CD14-positive monocyte (primary cell): ENCODE data around the gene SLC35G2. TPM values are rescaled to one million over a fixed set of nuclear protein-coding genes. Genes with fewer than 3 reads are reported as not detected.
A peak's percentile ranks its signal among the peaks of the same experiment; 100 is the strongest.

Experiments used
- DNase-seq, 3 donors: peaks; one replicate each; pipeline ENCODE4 v3.0.0-alpha.2; 2011 to 2022
- H2AFZ ChIP-seq: 2 replicates; pipeline ENCODE4 v1.6.0; 2012; ENCODE audit warnings: mild to moderate bottlenecking, low read depth, low read length, inconsistent platforms; ENCODE audit not compliant: insufficient read depth, poor library complexity, severe bottlenecking
- H3K27ac ChIP-seq, 2 donors: 1 replicate in 1 of 2; 2 replicates in 1 of 2; pipeline ENCODE4 v1.5.1; 2012 to 2013; ENCODE audit warnings: low read length in 2 of 2, control low read depth in 1 of 2, inconsistent platforms in 1 of 2, low read depth in 1 of 2, mild to moderate bottlenecking in 1 of 2
- H3K27me3 ChIP-seq, 2 donors: one replicate each; pipeline versions ENCODE4 v1.6.0 to v1.6.1; 2011 to 2013; ENCODE audit warnings: low read length in 2 of 2; ENCODE audit not compliant: control insufficient read depth in 2 of 2, insufficient read depth in 2 of 2
- H3K36me3 ChIP-seq, 2 donors: replicated peaks in 1 of 2; 1 replicate in 1 of 2; 2 replicates in 1 of 2; pipeline versions ENCODE4 v1.5.1 to v1.6.1; 2012 to 2013; ENCODE audit warnings: low read length in 2 of 2, control low read depth in 1 of 2, inconsistent platforms in 1 of 2, mild to moderate bottlenecking in 1 of 2; ENCODE audit not compliant: insufficient read depth in 2 of 2, control insufficient read depth in 1 of 2
- H3K4me1 ChIP-seq, 2 donors: 1 replicate in 1 of 2; 2 replicates in 1 of 2; pipeline versions ENCODE4 v1.5.1 to v1.6.1; 2012 to 2013; ENCODE audit warnings: low read length in 2 of 2, control low read depth in 1 of 2, inconsistent platforms in 1 of 2, mild to moderate bottlenecking in 1 of 2, moderate library complexity in 1 of 2; ENCODE audit not compliant: insufficient read depth in 2 of 2, control insufficient read depth in 1 of 2
- H3K4me2 ChIP-seq: replicated peaks from 2 replicates; pipeline ENCODE3; 2012; ENCODE audit warnings: low read length, moderate library complexity, mild to moderate bottlenecking; ENCODE audit not compliant: poor library complexity, severe bottlenecking; ENCODE audit errors: extremely low read depth
- H3K4me3 ChIP-seq, 3 experiments: fragments of 200-600 bp in 1 of 3; sonication (generic) in 1 of 3; replicated peaks in 1 of 3; 1 replicate in 2 of 3; 2 replicates in 1 of 3; pipeline ENCODE4 v1.5.1; 2011 to 2013; ENCODE audit warnings: low read length in 3 of 3, mild to moderate bottlenecking in 3 of 3, control low read depth in 2 of 3, low read depth in 2 of 3, inconsistent platforms in 1 of 3, moderate library complexity in 1 of 3
- H3K79me2 ChIP-seq: 2 replicates; pipeline ENCODE4 v1.6.0; 2012; ENCODE audit warnings: mild to moderate bottlenecking, control low read depth, inconsistent platforms, low read length, moderate library complexity; ENCODE audit not compliant: insufficient read depth
- H3K9ac ChIP-seq: 2 replicates; pipeline ENCODE4 v1.6.0; 2017; ENCODE audit warnings: low read length, mild to moderate bottlenecking; ENCODE audit not compliant: insufficient read depth, poor library complexity, severe bottlenecking
- H3K9me3 ChIP-seq, 2 donors: replicated peaks in 1 of 2; 1 replicate in 1 of 2; 2 replicates in 1 of 2; pipeline versions ENCODE4 v1.5.1 to v1.6.1; 2012 to 2013; ENCODE audit warnings: low read length in 2 of 2, control low read depth in 1 of 2; ENCODE audit not compliant: control insufficient read depth in 1 of 2, insufficient read depth in 1 of 2
- H4K20me1 ChIP-seq: 2 replicates; pipeline ENCODE4 v1.6.0; 2012; ENCODE audit warnings: mild to moderate bottlenecking, low read length, control low read depth, moderate library complexity; ENCODE audit not compliant: insufficient read depth
- H3K27ac Mint-ChIP-seq, 7 donors: one replicate each; pipeline ENCODE4 v1.8.0; 2020; ENCODE audit warnings: mild to moderate bottlenecking in 7 of 7, mixed read lengths in 7 of 7, moderate library complexity in 6 of 7, inconsistent platforms in 2 of 7
- H3K27me3 Mint-ChIP-seq, 3 donors: one replicate each; pipeline ENCODE4 v1.8.0; 2021 to 2022; ENCODE audit warnings: low read depth in 3 of 3, mild to moderate bottlenecking in 3 of 3, mixed read lengths in 3 of 3, moderate library complexity in 3 of 3, inconsistent platforms in 1 of 3
- H3K36me3 Mint-ChIP-seq, 2 donors: one replicate each; pipeline ENCODE4 v1.8.0; 2020; ENCODE audit warnings: mixed read lengths in 2 of 2, inconsistent platforms in 1 of 2, mild to moderate bottlenecking in 1 of 2
- H3K4me1 Mint-ChIP-seq: one replicate; pipeline ENCODE4 v1.8.0; 2020; ENCODE audit warnings: mild to moderate bottlenecking, mixed read lengths
- H3K4me3 Mint-ChIP-seq, 2 donors: one replicate each; pipeline ENCODE4 v1.8.0; 2020; ENCODE audit warnings: mild to moderate bottlenecking in 2 of 2, mixed read lengths in 2 of 2, moderate library complexity in 1 of 2
- H3K9me3 Mint-ChIP-seq, 7 donors: one replicate each; pipeline ENCODE4 v1.8.0; 2020 to 2022; ENCODE audit warnings: mixed read lengths in 7 of 7, mild to moderate bottlenecking in 6 of 7, moderate library complexity in 6 of 7, inconsistent platforms in 2 of 7
- CTCF ChIP-seq: fragments of 200-600 bp; IDR thresholded peaks from one replicate; pipeline ENCODE4 v1.8.0; 2022; ENCODE audit warnings: antibody characterized with exemption, mild to moderate bottlenecking
- WGBS: methylation state at CpG from one replicate; pipeline ENCODE4 v1.1.5; 2013; ENCODE audit warnings: missing lambda C conversion rate; ENCODE audit not compliant: insufficient coverage; 5-methylcytosine and 5-hydroxymethylcytosine counted together
- intact Hi-C, 2 donors: fragments of 100-400 bp; cut with micrococcal nuclease; formaldehyde crosslinking; loops; one replicate each; pipeline versions ENCODE4 v1.15.0 to v1.15.1; 2023
- polyA plus RNA-seq, 3 donors: library from polyadenylated mRNA; depleted of rRNA in 1 of 3; unstranded in 2 of 3; stranded (reverse) in 1 of 3; fragments of 300-500 nt in 2 of 3; fragments of >200 nt in 1 of 3; fragmentation: Illumina TruSeq in 2 of 3; gene quantifications; 1 replicate in 2 of 3; 2 replicates in 1 of 3; pipeline ENCODE4 v1.2.3, GENCODE V29; 2012 to 2021

Gene SLC35G2
- polyA plus RNA-seq, 3 donors = not detected

- peaks cover 9 to 31% of the 10 kb centered on the region in 2 donors for H3K4me1 ChIP-seq
- H3K4me3 ChIP-seq = no peak overlapping the region
- no CpG with 5 or more reads among the region's 4 CpGs for WGBS
- H3K9me3 Mint-ChIP-seq = peaks cover 0 to 3% (median 1%) of the 10 kb centered on the region in 7 donors
- H3K4me2 ChIP-seq = no peak overlapping the region
- no peak for DNase-seq
- no peaks in the 10 kb centered on the region for H3K27me3 ChIP-seq
- H3K4me3 Mint-ChIP-seq = no peak overlapping the region
- intact Hi-C loops = no loop called here
- H4K20me1 ChIP-seq = peaks cover 98% of the 10 kb centered on the region
- peak overlapping the region in 1 of 7 donors; percentile 60 for H3K27ac Mint-ChIP-seq
- no peaks in the 10 kb centered on the region for H3K36me3 ChIP-seq
- peaks cover 6 to 9% of the 10 kb centered on the region in 2 donors for H3K36me3 Mint-ChIP-seq
- peaks cover 95% of the 10 kb centered on the region for H3K79me2 ChIP-seq
- peaks cover 53% of the 10 kb centered on the region for H3K4me1 Mint-ChIP-seq
- H3K27me3 Mint-ChIP-seq = no peaks in the 10 kb centered on the region
- peak overlapping the region in 1 of 2 donors; percentile 10 for H3K27ac ChIP-seq
- no peak overlapping the region for H3K9ac ChIP-seq
- H2AFZ ChIP-seq = no peak overlapping the region
- H3K9me3 ChIP-seq = peaks cover 0 to 4% of the 10 kb centered on the region in 2 donors
- TF ChIP-seq CTCF = no peak
These were observed 79.6 kb downstream of the SLC35G2 start for GRCh38 chr3:136898549-136898948.

- Mint-ChIP-seq H3K4me1 (peaks cover 49% of the 10 kb centered on the region), H3K27ac (peak overlapping the region in 2 of 7 donors; percentile 50 to 60), H3K27me3 (no peaks in the 10 kb centered on the region), H3K36me3 (peaks cover 6 to 9% of the 10 kb centered on the region in 2 donors), H3K9me3 (peaks cover 3 to 6% (median 4%) of the 10 kb centered on the region in 7 donors), H3K4me3 (no peak overlapping the region)
- H3K9ac ChIP-seq = no peak overlapping the region
- TF ChIP-seq CTCF = no peak
- H3K27ac ChIP-seq = peak overlapping the region in 1 of 2 donors; percentile 10
- H2AFZ ChIP-seq = no peak overlapping the region
- H3K4me1 ChIP-seq = peaks cover 9 to 31% of the 10 kb centered on the region in 2 donors
- WGBS = 100% methylated on average over 1 of the region's 2 CpGs
- H3K27me3 ChIP-seq = no peaks in the 10 kb centered on the region
- no peak overlapping the region for H3K4me3 ChIP-seq
- peaks cover 95% of the 10 kb centered on the region for H3K79me2 ChIP-seq
- no peaks in the 10 kb centered on the region for H3K36me3 ChIP-seq
- H3K9me3 ChIP-seq = peaks cover 3 to 7% of the 10 kb centered on the region in 2 donors
- peaks cover 98% of the 10 kb centered on the region for H4K20me1 ChIP-seq
- intact Hi-C loops = no loop called here
- no peak for DNase-seq
- no peak overlapping the region for H3K4me2 ChIP-seq
These were observed 80.0 kb downstream of the SLC35G2 start for GRCh38 chr3:136898954-136899353.
